GM19397 (cell line): ENCODE data around the gene NACAD.
"Not testable (repeated sequence)": the region's sequence is repeated elsewhere in the genome, so short reads cannot be mapped to it uniquely, and the experiment has no call there.

Experiments
- ATAC-seq: cut with Tn5 transposase; IDR thresholded peaks from one replicate; pipeline ENCODE4 v1.9.1; 2021; ENCODE audit warnings: mild to moderate bottlenecking, moderate library complexity; ENCODE audit not compliant: unreplicated experiment

The NACAD gene

DNA sequence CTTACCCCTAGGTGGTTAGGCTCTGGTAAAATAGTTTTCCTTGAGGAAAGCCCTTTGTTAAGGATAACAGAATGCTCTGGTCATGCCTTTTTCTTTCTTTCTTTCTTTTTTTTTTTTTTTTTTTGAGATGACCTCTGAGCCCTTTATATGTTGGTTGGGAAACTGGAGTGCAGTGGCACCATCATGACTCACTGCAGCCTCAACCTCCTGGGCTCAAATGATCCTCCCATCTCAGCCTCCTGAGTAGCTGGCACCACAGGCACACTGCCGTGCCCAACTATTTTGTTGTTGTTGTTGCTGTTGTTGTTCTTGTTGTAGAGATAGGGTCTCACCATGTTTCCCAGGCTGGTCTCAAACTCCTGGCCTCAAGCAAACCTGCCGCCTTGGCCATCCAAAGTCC, 27.4 kb downstream of the NACAD start:
- no peak for ATAC-seq

DNA sequence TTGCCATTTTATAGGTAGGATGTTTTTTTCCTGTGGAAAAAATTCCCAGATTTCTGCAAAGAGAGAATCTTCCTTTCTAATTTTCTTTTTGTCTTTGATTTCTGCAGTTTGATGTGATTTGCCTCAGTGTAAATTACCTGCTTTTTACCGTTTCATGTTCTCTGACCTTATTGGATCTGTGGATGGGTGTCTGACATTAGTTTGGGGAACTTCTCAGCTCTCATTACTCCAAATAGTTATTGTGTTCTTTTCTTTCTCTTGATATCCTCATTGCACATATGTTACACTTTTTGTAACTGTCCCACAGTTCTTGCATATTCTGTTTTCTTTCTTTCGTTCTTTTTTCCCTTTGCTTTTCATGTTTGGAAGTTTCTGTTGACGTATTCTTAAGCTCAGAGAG, 28.5 kb downstream of the NACAD start:
- ATAC-seq, result no peak

DNA sequence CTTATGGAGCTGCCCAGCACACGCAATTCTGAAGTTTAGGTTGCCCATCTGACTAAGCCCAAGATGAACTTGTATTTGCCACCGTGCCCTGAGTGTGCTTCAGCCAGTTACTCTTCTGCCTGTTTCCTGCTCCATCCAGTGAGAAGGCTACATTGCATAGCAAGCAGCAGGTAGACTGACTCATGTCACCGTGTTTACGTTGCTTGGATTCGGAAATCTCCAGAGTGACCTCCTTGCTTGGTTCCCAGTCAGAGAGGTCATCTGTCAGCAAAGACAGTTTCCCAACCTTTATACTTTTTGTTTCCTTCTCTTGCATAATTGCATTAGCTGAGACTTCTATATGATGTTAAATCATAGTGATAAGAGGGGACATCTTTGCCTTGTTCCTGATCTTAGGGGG, 30.9 kb downstream of the NACAD start:
- ATAC-seq, result no peak

DNA sequence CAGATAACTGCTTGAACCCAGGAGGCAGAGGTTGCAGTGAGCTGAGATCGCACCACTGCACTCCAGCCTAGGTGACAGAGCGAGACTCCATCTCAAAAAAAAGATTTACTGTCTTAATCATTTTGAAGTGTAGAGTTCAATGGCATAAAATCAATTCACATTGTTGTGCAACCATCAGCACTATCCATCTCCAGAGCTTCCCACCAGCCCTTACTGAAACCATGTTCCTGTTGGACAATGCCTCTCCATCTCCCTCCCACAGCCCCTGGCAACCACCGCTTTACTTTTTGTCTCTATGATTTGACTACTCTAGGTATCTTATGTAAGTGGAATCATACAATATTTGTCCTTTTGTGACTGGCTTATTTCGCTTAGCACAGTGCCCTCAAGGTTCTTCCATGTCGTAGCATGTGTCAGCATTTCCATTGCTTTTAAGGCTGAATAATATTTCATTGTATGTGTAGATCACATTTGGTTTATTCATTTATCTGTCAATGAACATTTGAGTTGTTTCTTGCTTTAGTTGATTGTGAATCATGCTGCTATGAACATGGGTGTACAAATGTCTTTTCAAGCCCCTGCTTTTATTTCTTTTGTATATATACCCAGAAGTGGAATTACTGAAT, 33.1 kb downstream of the NACAD start:
- ATAC-seq, result no peak

DNA sequence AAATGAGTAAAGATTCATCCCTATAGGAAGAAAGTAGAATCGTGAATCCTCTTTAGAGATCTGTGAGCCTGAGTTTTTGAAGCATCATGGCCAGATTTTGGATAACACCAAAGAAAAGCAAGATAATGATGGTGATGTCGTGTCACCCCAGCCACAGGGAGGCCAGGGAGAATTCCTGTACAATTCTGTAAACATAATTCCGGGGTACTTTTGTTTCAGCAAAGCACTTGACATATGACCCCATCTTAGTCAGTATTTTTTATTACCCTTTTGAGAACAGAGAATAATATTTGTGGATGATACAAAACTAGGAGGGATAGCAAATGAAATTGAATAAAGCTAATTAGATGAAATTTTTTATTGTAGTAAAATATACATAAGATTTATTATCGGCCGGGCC, 33.8 kb downstream of the NACAD start:
- no peak for ATAC-seq

DNA sequence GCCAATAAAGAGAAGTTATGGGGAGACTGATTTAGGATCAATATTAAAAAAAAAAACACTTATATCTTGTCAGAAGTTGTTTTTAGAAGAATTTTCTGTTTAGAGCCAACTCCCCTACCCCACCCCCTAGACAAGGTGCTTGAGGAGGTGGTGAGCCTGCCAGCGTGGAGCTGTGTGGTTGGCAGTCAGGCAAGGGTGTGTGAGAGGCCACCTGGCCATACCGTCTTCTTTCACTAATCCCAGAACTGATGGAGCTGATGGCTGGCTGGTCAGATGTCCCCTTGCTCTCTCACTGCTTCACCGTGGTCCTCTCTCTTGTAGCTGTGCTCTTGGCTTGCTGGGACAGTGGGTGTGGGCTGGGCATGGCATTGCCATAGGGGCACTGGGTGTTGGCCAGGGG, 34.3 kb downstream of the NACAD start:
- ATAC-seq, result no peak

DNA sequence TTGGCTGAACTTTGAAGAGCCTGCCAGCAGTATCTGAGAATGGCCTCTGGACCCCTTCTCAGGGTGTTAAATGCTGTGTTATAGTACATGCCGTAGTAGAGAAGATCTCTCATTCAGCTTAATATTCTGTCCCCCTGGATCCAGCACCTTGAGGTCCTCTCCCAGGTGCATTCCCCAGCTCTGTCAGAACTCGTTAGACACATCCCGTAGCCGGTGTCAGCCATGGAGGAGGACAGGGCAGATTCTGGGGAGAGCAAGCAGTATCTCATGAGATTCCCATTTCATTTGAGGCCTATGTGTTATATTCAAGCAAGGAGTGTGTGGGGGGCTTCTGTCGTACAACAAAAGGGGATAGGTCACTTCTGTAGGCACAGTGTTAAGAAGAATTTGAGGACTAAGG, 34.8 kb downstream of the NACAD start:
- no peak for ATAC-seq

DNA sequence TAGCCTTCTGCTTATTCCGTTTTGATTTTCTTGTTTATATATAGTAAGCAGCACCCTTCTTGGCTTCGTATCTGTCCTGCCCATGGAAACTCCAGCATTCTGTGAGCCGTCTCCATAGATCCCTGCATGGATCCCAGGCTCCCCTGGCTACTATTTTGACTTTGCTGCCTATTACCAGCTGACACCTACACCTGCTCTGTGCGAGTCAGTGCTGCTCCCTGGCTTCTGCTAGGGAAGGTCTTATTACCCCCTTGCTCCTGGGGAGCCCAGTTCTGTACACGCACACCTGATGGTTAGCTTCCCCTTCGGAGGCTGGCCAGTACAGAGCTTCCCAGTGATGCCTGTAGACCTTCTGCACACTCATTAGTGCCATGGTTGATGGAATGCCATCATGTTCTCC, 35.4 kb downstream of the NACAD start:
- no peak for ATAC-seq

DNA sequence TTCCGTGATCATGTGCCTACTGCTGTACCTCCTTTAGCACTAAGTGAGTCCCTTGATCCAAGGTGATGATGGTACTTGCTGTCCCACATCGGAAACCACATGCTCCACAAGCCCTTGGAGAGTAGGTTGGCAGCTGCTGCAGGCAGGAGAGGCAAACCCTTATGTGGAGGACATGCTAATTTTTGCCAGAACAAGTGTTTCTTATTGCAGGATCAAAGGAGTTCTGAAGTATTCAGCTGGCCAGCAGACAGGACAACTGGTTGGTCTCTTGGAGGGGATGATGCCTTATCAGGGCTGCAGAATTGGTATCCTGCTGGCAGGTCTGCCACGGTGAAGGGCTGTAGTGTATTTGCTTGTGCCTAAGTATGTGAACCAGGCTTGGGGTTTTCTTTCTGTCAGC, 36.8 kb downstream of the NACAD start:
- no peak for ATAC-seq

DNA sequence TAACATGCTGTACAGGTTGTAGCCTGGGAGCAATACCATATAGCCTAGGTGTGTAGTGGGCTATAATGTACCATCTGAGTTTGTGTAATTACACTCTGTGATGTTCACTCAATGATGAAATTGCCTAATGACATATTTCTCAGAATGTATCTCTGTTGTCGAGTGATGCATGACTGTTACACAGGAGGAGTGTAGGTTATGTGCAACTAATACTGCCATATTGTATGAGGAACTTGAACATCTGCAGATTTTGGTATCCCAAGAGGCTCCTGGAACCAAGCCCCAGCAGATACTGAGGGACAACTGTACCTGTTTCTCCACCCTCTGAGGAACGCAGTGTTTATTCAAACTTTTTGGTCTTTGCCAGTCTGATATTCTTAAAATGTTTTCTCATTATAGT, 38.6 kb downstream of the NACAD start:
- no peak for ATAC-seq

DNA sequence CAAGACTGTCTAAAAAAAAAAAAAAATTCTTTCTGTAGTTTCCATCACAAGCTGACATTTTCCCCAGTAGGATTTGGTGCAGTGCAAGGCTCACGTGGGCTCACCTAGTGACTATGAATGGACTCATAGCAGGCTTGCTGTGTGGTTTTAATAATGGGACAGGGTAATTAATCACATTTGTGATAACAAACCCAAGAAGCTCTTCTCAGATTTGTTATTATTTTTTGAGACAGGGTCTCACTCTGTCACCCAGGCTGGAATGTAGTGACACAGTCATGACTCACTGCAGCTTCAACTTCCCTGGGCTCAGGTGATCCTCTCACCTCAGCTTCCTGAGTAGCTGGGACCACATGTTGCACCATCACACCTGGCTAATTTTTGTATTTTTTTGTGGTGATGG, 40.0 kb downstream of the NACAD start:
- ATAC-seq, result no peak

DNA sequence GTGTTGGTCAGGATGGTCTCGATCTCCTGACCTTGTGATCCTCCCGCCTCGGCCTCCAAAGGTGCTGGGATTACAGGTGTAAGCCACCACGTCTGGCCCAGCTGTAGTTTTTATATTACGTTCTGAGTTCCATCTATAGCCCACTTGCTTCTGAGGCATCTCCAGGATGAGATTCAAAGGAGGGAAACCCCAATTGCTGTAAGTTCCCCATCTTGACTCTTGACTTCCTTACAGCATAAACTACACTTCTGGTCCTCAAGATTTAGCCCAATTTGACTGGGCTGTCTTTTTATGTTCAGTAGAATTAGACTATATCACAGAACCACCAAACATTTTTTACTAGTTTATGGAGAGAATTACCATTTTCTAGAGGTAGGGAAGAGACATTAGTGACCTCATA, 44.4 kb downstream of the NACAD start:
- no peak for ATAC-seq

DNA sequence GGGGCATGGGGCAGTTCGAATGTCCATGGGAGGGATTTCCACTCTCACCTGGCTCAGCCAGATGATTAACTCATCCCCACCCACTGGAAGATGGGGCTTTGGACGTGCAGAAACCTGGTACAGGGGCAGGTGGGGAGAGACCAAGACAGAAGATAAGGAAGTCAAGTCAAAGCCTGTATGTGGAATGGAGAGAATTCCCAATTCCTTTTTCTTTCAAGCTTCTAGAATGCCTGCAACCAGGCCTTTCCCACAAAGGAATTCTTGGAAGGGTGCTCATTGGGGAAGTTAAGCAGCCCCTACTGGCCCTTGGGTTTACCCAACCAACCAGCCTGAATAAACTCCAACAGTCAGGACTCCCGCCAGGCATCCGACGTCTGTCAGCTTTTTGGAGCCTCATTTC, 49.7 kb downstream of the NACAD start:
- ATAC-seq, result no peak

DNA sequence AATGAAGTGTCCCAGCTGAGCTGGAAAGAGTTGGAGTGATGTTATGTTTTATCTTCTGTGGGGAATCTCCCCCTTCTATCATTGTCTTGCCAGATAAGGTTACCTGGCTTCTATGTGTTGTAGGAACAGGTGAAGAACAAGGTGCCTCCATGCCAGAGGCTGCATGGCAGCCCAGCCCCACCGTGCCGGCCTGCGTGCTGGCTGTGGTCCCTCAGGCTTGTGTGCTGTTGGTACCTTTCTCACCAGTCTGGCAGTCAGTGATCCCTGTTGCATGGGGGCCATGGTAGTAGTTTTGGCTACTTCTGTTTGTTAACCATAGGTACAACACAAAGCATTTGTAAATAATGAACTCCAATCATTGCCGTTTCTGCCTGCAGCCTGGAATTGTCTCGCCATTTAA, 50.9 kb downstream of the NACAD start:
- ATAC-seq, result no peak

DNA sequence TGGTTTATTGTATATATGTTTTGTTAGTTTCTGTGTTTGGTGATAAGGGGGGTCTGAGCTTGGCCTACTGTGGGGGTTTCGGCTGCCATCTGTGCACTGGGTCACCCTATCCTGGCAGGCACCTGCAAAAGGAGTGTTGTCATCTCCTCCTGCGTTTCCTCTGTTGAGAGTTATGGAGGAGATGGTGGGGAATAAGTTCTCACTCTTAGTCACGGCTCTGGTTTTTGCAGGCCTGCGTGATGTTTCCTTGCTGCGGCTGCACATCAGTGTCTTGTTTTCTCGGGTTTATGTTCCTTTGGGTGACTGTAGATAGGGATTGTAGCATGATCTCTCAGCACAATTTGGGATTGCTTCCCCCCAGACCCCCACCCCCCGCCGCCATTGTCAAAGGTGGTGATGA, 52.0 kb downstream of the NACAD start:
- ATAC-seq, result no peak

DNA sequence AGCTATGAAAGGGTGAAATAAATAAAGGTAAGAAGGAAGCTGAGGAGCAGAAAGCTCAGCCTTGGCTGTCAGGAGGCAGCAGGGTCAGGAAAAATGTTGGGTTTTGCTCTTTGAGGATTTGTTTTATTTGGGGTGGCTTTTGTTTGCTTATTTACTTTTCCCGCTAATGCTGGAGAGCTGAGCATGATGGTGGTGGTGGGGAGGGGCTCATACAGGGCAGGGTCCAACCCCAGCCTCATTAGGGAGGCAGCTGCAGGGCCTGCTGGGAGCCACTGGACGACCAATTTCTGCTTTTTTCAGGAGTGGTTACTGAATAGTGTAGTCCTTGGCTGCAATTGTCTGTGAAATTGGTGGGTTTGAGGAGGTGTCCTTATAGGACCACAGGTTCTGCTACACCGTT, 52.5 kb downstream of the NACAD start:
- ATAC-seq, result no peak

DNA sequence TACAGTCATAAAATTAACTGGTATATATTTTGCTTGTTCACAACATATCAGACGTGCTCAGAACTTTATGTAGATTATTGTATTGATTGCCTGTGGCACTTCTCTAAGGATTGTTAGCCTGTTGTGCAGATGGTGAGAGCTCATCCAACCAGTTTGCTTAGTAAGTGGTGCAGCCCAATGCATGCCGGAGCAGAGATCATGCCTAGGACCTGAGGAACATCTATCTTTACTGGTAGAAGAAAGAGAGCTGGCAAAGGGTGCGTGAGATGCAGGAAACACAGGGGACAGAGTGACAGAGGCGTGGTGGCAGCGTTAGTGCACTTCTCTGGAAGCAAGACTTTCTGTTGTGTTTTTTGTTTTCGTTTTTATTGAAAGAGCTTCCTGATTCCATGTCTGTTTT, 52.9 kb downstream of the NACAD start:
- no peak for ATAC-seq

DNA sequence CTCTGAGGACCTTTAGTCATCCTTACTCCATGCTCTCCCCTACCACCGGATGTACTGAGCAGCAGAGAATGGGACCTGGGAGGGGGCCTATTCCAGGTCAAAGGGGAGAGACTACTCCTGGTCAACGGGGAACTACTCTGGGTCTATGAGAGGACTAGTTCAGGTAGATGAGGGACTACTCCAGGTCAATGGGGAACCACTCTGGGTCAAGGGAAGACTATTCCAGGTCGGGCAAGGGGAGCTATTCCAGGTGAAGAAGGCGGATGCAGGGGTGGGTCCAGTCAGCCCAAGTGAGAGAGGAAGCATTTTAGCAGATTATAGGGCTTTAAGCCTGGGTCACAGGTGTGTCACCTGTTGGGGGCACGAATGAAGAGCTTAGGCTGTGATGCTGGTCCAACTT, 53.4 kb downstream of the NACAD start:
- no peak for ATAC-seq

DNA sequence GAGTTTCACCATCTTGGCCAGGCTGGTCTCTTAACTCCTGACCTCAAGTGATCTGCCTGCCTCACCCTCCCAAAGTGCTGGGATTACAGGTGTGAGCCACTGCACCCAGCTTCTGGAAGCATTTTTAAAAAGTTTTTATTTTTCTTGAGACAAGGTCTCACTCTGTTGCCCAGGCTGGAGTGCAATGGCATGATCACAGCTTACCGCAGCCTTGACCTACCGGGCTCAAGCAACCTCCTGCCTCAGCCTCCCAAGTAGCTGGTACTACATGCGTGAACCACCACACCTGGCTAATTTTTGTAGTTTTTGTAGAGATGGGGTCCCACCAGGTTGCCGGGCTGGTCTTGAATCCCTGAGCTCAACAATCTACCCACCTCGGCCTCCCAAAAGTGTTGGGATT, 54.1 kb downstream of the NACAD start:
- not testable (repeated sequence) for ATAC-seq

DNA sequence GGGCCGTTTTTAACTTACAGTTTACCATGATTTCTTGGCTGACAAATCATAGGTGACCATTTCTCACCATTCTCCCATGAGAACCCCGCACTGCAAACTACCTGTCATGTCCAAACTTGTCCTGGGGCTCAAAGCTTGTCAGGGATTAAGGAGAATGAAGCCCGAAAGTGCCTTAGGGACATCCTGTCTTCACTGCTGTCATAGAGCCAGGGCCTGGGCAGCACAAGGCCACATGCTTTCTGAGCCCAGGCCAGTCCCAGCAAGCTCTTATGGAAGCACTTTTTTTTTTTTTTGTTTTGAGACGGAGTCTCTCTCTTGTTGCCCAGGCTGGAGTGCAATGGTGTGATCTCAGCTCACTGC, 54.9 kb downstream of the NACAD start:
- no peak for ATAC-seq

DNA sequence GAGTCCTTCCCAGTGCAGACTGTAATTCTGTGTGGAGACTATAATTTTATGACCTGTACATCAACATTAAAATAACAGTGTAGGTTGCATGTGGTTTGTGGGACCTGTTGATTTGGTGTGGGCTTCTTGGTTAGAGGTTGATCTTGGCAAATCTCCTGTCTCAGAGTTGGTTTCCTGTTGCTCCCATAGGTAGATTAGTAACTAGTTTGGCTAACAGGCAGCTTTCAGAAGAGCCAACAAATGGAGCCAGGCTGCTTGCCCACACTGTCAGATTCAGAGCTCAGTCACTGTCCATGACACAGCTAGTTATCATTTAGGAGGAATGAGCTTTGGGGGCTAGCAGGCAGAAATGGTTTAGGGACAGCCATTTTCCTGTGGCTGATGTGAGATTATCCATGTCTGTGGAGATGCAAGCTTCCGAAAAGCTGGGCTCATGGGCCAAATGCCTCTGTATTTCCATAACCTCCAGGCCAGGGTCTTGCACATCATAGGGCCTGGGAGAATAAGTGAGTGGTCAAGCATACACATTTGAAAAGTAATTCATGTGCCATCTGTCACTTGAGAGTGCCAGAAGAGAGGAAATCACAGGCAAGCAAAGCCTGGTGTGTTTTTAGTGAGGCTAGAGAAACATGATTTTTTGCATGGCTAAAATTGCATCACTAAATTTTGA, 55.4 kb downstream of the NACAD start:
- ATAC-seq, result no peak

DNA sequence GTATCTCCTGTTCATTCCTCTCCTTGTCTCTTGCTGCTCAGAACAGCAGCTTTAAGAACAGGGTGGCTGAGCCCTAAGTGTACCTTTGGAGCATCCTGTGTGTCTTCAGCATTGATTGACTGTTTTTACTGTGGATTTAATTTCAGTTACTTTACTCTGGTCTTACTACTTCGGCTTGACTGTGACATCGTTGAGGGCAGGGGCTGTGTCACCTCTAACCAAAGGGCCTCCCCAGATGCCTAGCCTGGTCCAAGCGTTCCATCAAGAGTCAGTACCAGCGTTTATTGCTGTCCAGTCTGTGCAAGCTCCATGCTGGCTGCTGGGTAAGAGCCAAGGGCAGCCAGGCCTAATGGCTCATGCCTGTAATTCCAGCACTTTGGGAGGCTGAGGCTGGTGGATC, 56.3 kb downstream of the NACAD start:
- ATAC-seq, result no peak

DNA sequence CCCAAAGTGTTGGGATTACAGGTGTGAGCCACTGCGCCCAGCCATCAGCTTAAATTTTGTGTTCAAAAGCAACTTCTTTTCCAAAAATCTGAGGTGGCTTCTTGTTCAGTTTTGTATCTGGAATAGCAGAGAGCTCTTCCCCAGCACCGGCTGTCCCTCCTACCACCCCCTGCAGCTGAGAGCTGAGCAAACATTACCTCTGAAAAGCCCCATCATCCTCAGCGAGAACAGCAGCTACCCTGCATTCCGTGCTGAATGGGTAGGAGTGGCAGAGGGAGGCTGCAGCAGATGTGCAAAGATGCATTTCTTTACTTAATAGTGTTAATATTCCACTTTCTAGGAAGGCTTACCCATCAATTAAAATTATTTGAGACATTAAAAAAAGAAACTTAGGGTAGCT, 56.9 kb downstream of the NACAD start:
- ATAC-seq, result no peak
